Activated CD4-positive, alpha-beta T cell treated with anti-CD3 and anti-CD28 coated beads, Interleukin-2, Interleukin-6, amounts not matched to agents 100 ng/mL and 50 ng/mL, durations not matched to agents 16 hours and 8 hours (primary cell): ENCODE data around the gene DSCAM.
A peak's percentile ranks its signal among the peaks of the same experiment; 100 is the strongest.
"Not testable (repeated sequence)": the region's sequence is repeated elsewhere in the genome, so short reads cannot be mapped to it uniquely, and the experiment has no call there.

Source experiments
- DNase-seq: peaks from one replicate; pipeline ENCODE4 v3.0.0-alpha.2; 2020

The DSCAM gene

GRCh38 chr21:40439581-40439980, 407.4 kb downstream of the DSCAM start:
- not testable (repeated sequence) for DNase-seq

GRCh38 chr21:40438616-40439015, 408.3 kb downstream of the DSCAM start:
- DNase-seq = no peak

GRCh38 chr21:40436261-40436660, 410.7 kb downstream of the DSCAM start:
- no peak for DNase-seq

GRCh38 chr21:40433538-40433937, 413.4 kb downstream of the DSCAM start:
- no peak for DNase-seq

GRCh38 chr21:40425981-40426380, 421.0 kb downstream of the DSCAM start:
- DNase-seq = no peak

- no peak for DNase-seq
Observed at GRCh38 chr21:40422896-40423635, 423.9 kb downstream of the DSCAM start.

GRCh38 chr21:40421121-40421520, 425.8 kb downstream of the DSCAM start:
- no peak for DNase-seq

GRCh38 chr21:40416572-40416971, 430.4 kb downstream of the DSCAM start:
- DNase-seq = no peak

- DNase-seq = no peak
Observed at GRCh38 chr21:40408561-40408960, 438.4 kb downstream of the DSCAM start.

GRCh38 chr21:40404396-40404800, 442.6 kb downstream of the DSCAM start:
- no peak for DNase-seq

GRCh38 chr21:40402884-40403582, 443.9 kb downstream of the DSCAM start:
- no peak for DNase-seq

GRCh38 chr21:40395732-40396131, 451.2 kb downstream of the DSCAM start:
- DNase-seq = no peak

- no peak for DNase-seq
Observed at GRCh38 chr21:40393066-40393465, 453.9 kb downstream of the DSCAM start.

GRCh38 chr21:40388046-40388445, 458.9 kb downstream of the DSCAM start:
- no peak for DNase-seq

GRCh38 chr21:40386981-40387747, 459.8 kb downstream of the DSCAM start:
- DNase-seq = no peak

GRCh38 chr21:40386294-40386911, 460.6 kb downstream of the DSCAM start:
- peak; percentile 56 for DNase-seq

- no peak for DNase-seq
Observed at GRCh38 chr21:40385883-40386282, 461.1 kb downstream of the DSCAM start.

GRCh38 chr21:40383951-40384350, 463.0 kb downstream of the DSCAM start:
- DNase-seq = no peak

- no peak for DNase-seq
Observed at GRCh38 chr21:40381111-40381510, 465.8 kb downstream of the DSCAM start.

GRCh38 chr21:40379881-40380810, 466.8 kb downstream of the DSCAM start:
- DNase-seq = no peak

- DNase-seq = no peak
Observed at GRCh38 chr21:40377135-40377534, 469.8 kb downstream of the DSCAM start.

GRCh38 chr21:40373761-40374160, 473.2 kb downstream of the DSCAM start:
- no peak for DNase-seq
